Bronchial epithelial cell (primary cell): Measurements from ENCODE around the gene RMC1. TPM values are rescaled to one million over a fixed set of nuclear protein-coding genes. Genes with fewer than 3 reads are reported as not detected.

Source experiments
- DNase-seq: peaks from one replicate; pipeline ENCODE4 v3.0.0-alpha.2; 2010; ENCODE audit warnings: low read depth
- FAIRE-seq: peaks from 2 replicates; lab custom pipeline; 2011; peaks lifted over from hg19 to GRCh38; lab: Jason Lieb, UNC
- H3K27me3 ChIP-seq: 2 replicates; pipeline ENCODE4 v1.5.1; 2011; ENCODE audit warnings: low read length; ENCODE audit not compliant: control insufficient read depth, insufficient read depth
- H3K36me3 ChIP-seq: 2 replicates; pipeline ENCODE4 v1.5.1; 2011; ENCODE audit warnings: low read length; ENCODE audit not compliant: control insufficient read depth, insufficient read depth
- H3K4me3 ChIP-seq: 2 replicates; pipeline ENCODE4 v1.5.1; 2011; ENCODE audit warnings: mild to moderate bottlenecking, low read depth, low read length, control low read depth
- total RNA-seq: library from RNA; depleted of rRNA; stranded (reverse); fragments of >200 nt; gene quantifications from 2 replicates; pipeline ENCODE4 v1.2.1, GENCODE V29; 2014
- TF ChIP-seq, protein P1 (sequence below): IDR thresholded peaks from 2 replicates; pipeline ENCODE4 v1.5.1; 2011; ENCODE audit warnings: mild to moderate bottlenecking, moderate library complexity, low read length, control low read depth, inconsistent platforms; ENCODE audit not compliant: insufficient read depth, severe bottlenecking

The RMC1 gene
- total RNA-seq, 1 donor from 2014 or later: 27.4 TPM

DNA sequence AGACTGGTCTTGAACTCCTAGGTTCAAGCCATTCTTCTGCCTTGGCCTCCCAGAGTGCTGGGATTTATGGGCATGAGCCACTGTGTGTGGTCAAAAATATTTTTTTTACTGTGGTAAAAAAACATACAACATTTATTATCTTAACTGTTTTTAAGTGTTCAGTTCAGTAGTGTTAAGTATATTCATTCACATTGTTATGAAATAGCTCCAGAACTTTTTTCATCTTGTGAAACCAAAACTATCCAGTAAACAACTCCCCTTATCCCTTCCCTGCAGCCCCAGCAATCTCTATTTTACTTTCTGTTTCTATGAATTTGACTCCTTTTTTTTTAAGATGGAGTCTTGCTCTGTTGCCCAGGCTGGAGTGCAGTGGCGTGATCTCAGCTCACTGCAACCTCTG is 9.3 kb downstream of the RMC1 start:
- TF ChIP-seq, protein P1, sequence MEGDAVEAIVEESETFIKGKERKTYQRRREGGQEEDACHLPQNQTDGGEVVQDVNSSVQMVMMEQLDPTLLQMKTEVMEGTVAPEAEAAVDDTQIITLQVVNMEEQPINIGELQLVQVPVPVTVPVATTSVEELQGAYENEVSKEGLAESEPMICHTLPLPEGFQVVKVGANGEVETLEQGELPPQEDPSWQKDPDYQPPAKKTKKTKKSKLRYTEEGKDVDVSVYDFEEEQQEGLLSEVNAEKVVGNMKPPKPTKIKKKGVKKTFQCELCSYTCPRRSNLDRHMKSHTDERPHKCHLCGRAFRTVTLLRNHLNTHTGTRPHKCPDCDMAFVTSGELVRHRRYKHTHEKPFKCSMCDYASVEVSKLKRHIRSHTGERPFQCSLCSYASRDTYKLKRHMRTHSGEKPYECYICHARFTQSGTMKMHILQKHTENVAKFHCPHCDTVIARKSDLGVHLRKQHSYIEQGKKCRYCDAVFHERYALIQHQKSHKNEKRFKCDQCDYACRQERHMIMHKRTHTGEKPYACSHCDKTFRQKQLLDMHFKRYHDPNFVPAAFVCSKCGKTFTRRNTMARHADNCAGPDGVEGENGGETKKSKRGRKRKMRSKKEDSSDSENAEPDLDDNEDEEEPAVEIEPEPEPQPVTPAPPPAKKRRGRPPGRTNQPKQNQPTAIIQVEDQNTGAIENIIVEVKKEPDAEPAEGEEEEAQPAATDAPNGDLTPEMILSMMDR: no peak
- Histone ChIP-seq H3K4me3 (no peak overlapping the region), H3K36me3 (peaks cover 10% of the 10 kb centered on the region), H3K27me3 (no peaks in the 10 kb centered on the region)
- DNase-seq (no peak), FAIRE-seq (no peak)

DNA sequence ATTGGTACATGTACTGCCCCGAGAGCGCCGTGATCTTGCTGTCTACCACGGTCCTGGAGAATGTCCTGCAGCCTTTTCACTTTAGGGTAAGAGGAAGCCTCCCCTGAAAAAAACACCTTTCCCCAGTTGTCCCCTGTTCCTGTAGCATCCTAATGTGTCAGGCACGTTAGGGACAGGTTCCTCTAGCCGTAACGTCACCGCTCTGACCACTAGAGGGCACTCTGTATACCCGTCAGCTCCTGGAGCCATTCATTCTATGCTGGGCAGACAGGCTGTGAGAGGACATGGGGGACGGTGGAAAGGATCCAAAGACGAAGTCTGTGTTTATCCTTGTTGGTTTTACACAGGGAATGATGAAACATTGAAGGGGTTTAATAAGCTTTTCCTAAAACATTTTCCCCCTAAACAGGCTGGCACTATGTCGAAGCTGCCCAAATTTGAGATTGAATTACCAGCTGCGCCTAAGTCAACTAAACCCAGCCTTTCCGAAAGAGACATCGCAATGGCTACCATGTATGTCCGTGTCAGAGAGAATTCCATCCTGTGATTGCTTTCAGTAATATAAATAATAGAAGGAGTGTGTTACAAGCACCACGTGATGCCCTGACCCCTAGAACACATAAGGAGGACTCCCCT is 12.7 kb downstream of the RMC1 start:
- Histone ChIP-seq H3K27me3 (no peaks in the 10 kb centered on the region), H3K4me3 (no peak overlapping the region), H3K36me3 (peaks cover 16% of the 10 kb centered on the region)
- peak; percentile 72 for DNase-seq
- FAIRE-seq: no peak
- TF ChIP-seq, protein P1: peak; percentile 91

DNA sequence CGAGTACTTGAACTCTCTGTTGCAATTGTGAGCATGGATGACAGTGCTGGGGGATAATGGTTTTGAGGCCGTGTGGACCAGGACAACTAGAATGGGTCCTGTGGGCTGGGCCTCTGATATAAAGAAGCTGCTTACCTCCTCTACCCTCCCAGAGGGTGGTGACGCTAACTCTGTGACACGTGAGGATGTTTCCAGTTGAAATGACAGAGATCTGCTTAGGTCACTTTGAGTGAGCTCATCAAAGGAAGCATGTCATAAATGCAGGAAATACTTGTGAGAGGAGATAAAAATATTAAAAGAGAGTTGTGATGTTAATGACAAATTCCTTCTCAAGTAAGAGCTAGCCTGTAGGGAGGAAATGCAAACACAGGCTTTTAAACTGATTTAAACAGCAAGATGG is 16.4 kb downstream of the RMC1 start:
- FAIRE-seq: no peak
- Histone ChIP-seq H3K4me3 (no peak overlapping the region), H3K36me3 (peaks cover 23% of the 10 kb centered on the region), H3K27me3 (no peaks in the 10 kb centered on the region)
- DNase-seq: no peak
- TF ChIP-seq, protein P1: no peak

DNA sequence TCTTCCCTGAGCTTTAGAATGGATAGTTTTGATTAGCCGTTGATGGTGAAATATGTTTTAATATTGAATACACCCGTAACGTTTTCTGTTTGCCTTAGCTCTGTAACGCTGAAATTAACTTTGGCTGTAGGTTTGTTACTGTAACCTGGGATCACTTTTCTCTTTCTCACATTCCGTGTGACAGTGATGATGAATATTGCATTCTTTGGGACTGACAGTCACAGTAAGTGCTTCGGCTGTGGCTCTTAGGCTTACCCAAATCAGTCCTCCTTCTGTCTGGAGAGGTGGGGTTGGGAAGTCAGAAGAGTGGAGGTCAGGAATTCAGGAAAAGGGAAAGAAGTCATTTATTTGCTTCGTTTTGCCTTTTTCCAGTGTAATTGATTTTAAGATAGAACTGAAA is 18.0 kb downstream of the RMC1 start:
- no peak for DNase-seq
- TF ChIP-seq, protein P1: no peak
- H3K36me3 ChIP-seq: peaks cover 23% of the 10 kb centered on the region
- H3K4me3 ChIP-seq: no peak overlapping the region
- no peak for FAIRE-seq
- H3K27me3 ChIP-seq: no peaks in the 10 kb centered on the region

DNA sequence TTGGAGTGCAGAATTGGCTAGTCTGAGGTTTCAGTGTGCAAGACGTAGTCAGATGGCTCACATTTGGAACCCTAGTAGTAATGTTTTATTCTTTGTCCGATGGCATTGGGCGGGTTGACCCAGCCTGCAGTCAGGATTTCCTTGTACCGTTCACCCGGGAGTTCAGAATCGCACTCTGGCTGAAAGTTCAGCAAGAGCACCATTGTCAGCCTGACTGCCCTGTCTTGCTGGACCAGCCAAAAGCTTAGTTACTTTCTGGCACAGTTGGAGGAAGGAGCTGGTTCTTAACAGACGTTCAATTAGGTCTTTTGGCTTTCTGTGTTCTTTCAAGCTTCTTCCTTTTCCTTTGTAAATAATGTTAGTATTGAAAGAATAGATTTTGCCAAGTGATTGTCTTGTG is 18.6 kb downstream of the RMC1 start:
- TF ChIP-seq, protein P1: no peak
- no peak for FAIRE-seq
- H3K36me3 ChIP-seq: peaks cover 25% of the 10 kb centered on the region

DNA sequence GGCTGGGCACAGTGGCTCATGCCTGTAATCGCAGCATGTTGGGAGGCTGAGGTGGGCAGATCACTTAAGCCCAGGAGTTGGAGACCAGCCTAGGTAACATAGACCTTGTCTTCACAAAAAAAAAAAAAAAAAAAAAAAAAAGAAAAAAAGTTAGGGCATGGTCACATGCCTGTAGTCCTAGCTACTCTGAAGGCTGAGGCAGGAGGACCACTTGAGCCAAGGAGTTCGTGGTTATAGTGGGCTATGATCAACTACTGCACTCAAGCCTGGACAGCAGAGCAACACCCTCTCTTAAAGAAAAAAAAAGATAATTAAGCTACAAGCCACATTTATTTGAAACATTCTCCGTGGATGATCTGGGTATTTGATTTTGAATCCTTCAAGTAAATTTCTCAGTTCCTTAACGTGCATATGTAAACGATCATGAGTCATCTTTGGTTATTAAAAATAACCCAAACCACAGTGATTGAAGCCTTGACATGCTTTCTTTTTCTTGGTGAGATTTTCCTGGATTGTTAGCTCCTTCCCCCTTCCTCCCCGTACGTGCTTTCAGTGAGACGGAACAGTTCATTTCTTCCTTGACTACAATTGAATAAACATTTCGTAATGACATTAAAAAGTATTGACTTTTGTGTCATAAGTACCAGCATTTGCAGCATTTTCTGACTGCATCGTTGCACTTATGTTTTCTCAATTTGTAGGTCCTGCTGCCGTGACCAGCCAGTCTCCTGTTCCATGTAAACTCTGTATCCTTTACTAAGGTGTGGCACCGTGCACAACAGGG is 20.3 kb downstream of the RMC1 start:
- FAIRE-seq: no peak
- H3K27me3 ChIP-seq: no peaks in the 10 kb centered on the region
- TF ChIP-seq, protein P1: no peak
- no peak overlapping the region for H3K4me3 ChIP-seq
- H3K36me3 ChIP-seq: peaks cover 23% of the 10 kb centered on the region
- DNase-seq: peak; percentile 72

More for the DNA sequence above, 18.6 kb downstream of the RMC1 start:
- H3K27me3 ChIP-seq: no peaks in the 10 kb centered on the region
- no peak overlapping the region for H3K4me3 ChIP-seq
- no peak for DNase-seq
